Renal pelvis (tissue), 4 donors: ENCODE data around the gene EVPLL. TPM values are rescaled to one million over a fixed set of nuclear protein-coding genes. Genes with fewer than 3 reads are reported as not detected.
"Not testable (repeated sequence)": the region's sequence is repeated elsewhere in the genome, so short reads cannot be mapped to it uniquely, and the experiment has no call there.

Source experiments
- DNase-seq: peaks from one replicate; pipeline ENCODE4 v3.0.0-alpha.2; 2013
- polyA plus RNA-seq, 3 donors: library from polyadenylated mRNA; unstranded; fragments of 120-200 nt; gene quantifications; one replicate each; pipeline ENCODE4 v1.2.1, GENCODE V29; 2013; ENCODE audit not compliant: insufficient read length in 3 of 3

EVPLL gene
- polyA plus RNA-seq, 3 donors, result 0.67 to 1.2 (median 0.71) TPM

DNA sequence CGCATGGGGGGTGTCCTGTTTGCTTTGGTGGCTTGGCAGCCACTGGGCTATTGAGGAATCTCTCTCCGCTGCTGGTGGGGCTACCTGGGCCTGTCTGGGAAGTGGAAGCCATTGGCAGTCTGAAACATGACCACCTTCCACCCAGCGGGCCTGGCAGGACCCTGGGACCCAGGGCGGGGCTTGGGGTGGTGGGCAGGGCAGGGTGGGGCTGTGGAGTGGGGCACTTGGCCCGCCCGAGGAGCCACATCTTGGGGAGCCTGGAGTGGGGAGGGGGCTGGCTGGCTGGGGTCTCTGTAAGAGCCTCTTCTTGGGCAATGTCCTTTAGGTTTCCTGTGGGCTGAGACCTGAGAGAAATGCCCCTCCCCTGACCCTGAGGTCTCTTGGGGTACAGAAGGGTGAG lies 48.0 kb downstream of the EVPLL start:
- DNase-seq, result not testable (repeated sequence)

DNA sequence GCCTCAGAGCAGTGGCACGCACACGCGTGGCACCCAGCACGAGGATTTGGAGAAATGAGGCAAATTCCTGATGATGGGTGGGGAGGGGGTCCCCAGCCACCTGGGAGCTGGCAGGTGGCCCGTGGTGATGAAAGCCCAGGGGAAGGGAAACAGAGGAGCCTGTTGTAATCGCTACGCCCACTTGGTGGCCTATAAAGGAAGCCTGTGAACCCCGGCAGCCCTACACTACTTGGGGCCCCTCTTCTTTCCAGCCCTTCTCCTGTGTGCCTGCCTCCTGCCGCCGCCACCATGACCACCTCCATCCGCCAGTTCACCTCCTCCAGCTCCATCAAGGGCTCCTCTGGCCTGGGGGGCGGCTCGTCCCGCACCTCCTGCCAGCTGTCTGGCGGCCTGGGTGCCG lies 49.1 kb downstream of the EVPLL start:
- not testable (repeated sequence) for DNase-seq

DNA sequence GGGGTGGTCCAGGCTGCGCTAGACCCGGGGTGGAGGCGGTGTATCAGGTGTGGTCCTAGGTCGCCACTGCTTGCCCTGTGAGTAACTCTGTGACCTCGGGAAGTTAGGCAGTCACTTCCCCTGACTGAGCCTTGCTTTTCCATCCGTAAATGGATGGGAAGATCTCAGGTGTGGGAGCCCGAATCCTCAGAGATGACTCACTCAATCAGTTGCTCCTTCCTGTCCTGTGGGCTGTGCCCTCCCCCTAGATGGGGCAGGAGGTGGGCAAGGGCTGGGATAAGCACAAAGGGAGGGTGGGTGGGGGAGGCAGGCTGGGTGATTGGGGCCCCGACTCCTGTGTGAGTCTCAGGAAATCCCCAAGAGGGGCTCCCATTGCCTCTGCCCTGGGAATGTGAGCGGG lies 54.6 kb downstream of the EVPLL start:
- DNase-seq, result not testable (repeated sequence)

Other genes starting within 250 kb of the EVPLL start
- 10 to 100 TPM; 70.6 to 74.7 (median 74.3) TPM for gene ALKBH5, start 193.9 kb upstream of the EVPLL start, polyA plus RNA-seq
- gene LLGL1, start 152.1 kb upstream of the EVPLL start, polyA plus RNA-seq, result 10 to 100 TPM; 31.3 to 40.5 (median 39.5) TPM
- 100 to 1,000 TPM; 140 to 159 (median 142) TPM for gene FLII, start 119.0 kb upstream of the EVPLL start, polyA plus RNA-seq
- gene MIEF2, start 117.1 kb upstream of the EVPLL start, polyA plus RNA-seq, result 10 to 100 TPM; 17.2 to 21.7 (median 19.2) TPM
- 10 to 100 TPM; 42.9 to 58.2 (median 53.7) TPM for gene TOP3A, start 62.8 kb upstream of the EVPLL start, polyA plus RNA-seq
- 10 to 100 TPM; 15.2 to 19.1 (median 17.8) TPM for gene SMCR8, start 62.5 kb upstream of the EVPLL start, polyA plus RNA-seq
- 10 to 100 TPM; 56.0 to 66.7 (median 63.7) TPM for gene SHMT1, start 14.2 kb upstream of the EVPLL start, polyA plus RNA-seq
- gene LGALS9C, start 99.0 kb downstream of the EVPLL start, polyA plus RNA-seq, result not detected